GOT3 (cell line): ENCODE data around the gene WDR37.
"Not testable (repeated sequence)": the region's sequence is repeated elsewhere in the genome, so short reads cannot be mapped to it uniquely, and the experiment has no call there.

Source experiments
- DNase-seq: peaks from one replicate; lab custom pipeline; 2025; ENCODE audit warnings: mixed read lengths; lab: John Stamatoyannopoulos, UW

The WDR37 gene, protein sequence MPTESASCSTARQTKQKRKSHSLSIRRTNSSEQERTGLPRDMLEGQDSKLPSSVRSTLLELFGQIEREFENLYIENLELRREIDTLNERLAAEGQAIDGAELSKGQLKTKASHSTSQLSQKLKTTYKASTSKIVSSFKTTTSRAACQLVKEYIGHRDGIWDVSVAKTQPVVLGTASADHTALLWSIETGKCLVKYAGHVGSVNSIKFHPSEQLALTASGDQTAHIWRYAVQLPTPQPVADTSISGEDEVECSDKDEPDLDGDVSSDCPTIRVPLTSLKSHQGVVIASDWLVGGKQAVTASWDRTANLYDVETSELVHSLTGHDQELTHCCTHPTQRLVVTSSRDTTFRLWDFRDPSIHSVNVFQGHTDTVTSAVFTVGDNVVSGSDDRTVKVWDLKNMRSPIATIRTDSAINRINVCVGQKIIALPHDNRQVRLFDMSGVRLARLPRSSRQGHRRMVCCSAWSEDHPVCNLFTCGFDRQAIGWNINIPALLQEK

DNA sequence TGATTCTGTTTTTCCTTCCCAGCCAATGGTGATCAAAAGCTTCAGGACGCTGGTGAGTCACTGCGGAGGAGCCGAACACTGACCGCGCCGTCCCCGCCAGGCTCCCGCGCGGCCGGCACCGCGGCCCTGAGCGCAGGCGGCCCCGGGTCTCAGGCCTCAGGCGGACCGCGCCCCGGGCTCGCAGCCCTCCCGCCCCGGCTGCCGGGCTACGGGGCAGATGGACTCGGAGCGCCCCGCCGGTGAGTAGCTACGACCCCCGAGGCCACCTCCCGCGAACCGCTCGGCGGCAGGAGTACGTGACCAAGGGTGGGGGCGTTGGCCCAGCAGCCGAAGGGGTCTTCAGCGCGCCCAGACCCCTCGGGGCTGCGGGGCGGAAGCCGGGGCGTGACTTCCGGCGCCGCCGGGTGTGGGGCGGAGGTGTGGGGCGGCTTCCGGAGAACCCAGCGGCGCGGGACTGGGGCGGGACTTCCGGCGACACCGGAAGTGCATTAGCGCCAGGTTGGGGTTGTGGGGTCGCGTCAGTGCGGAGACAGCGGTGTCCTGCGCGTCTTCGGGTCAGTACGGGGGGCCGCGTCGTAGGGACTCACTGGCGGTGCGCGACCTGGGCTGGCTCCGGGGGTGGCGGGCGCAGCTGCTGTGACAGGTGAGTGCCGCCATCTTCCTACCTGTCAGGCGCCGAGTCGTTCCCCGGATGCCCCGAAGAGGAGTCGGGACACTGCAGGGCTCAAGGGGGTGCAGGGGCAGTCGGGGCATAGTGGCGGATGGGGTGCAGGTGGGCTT is at the start of gene WDR37:
TSS of gene WDR37 (plus strand) at position 60 of the 780 bp plus-strand sequence. CDS start 15,771 bp downstream, outside the sequence.
- DNase-seq, result peak; percentile 59

DNA sequence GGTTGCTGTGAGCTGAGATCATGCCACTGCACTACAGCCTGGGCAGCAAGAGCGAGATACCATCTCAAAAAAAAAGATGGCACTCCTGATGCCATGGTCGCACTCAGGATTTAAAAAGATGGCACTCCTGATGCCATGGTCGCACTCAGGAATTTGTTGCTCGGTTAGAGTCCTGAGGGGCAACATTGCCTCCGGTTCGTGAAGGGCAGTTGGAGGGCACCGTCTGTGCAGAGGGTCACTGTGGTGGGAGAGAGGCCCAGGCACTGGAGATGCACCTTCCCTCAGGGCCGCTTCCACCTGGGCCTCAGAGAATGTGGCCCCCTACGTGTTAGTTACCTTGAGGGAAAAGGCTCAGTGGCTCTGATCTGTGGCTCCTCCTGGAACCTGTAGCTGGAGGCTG is 49.6 kb upstream of the WDR37 start:
- no peak for DNase-seq

DNA sequence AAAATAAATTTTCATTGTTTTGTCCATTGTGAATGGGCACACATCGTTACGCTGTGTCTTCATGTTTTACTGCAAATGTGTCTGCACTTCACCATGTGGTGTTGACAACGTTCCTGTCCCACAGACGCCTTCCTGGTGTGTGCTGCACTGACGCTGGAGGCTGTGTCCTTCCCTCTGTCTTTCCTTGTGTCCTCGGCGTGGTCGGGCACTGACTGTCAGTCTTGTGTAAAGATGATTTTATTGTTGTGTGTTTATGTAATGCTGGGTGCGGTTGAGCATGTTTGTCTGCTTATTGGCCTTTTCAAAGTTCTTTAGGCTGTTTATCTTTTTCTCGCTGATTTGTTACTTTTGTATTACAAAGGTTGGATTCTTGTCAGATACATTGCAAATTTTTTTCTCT is 48.6 kb upstream of the WDR37 start:
- no peak for DNase-seq

DNA sequence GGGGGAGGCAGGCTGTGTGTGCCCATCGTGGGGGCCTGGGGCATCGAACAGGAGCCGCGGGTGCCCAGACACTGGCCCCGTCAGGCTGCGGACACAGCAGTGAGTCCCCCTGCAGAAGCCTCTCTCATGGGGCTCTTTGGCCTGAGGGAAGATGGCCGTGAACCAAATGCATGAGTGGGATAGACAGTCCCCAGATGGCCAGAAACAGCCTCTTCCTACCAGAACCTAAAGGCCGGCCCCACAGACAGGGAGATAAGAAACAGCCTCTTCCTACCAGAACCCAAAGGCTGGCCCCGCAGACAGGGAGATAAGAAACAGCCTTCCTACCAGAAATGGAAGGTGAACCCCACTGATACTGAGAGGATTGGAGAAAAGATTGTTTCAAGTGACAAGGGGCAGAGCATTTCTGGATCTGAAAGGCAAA is 47.1 kb upstream of the WDR37 start:
- no peak for DNase-seq

DNA sequence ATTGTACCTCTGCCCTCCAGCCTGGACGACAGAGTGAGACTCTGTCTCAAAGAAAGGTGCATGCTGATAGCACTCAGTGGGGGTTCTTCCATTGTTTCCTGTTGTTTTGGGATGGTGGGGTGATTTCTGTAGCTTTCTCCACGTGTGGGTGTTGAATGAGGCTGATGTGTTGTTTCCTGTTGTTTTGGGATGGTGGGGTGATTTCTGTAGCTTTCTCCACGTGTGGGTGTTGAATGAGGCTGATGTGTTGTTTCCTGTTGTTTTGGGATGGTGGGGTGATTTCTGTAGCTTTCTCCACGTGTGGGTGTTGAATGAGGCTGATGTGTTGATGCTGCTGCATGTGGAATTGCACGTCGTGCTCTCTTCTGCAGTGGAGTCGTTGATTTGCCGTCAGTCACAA is 46.2 kb upstream of the WDR37 start:
- not testable (repeated sequence) for DNase-seq

DNA sequence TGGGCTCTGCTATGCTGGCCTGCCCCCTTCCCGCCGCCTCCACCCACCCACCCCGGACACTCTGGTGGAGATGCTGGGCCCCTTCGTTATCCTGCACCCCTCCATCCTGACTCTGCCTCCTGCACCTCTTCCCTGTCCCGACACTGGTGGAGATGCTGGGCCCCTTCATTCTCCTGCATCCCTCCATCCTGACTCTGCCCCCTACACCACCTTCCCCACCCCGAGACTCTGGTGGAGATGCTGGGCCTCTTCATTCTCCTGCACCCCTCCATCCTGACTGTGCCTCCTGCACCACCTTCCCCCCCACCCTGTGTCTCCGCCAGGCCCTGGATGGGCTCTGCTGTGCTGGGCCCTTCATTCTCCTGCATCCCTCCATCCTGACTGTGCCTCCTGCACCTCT is 45.5 kb upstream of the WDR37 start:
- no peak for DNase-seq

DNA sequence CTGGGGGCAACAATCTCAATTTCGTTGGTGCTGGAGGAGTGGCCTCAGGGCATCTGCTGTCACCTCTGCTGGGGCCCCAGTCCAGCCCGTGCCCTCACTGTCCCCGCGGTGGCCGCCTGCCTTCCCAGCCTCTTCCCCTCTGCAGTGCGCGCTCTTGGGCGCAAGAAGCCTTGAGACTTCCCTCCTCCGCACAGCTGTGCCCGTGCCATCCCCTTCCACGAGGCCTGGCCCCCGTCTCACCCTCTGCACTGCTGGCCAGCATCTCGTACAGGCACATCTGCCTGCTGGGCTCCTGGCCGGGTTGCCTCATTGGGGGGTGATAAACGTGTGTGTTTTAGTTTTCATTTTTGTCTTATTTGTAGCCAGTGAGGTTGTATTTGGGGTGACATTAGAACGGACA is 44.5 kb upstream of the WDR37 start:
- no peak for DNase-seq

DNA sequence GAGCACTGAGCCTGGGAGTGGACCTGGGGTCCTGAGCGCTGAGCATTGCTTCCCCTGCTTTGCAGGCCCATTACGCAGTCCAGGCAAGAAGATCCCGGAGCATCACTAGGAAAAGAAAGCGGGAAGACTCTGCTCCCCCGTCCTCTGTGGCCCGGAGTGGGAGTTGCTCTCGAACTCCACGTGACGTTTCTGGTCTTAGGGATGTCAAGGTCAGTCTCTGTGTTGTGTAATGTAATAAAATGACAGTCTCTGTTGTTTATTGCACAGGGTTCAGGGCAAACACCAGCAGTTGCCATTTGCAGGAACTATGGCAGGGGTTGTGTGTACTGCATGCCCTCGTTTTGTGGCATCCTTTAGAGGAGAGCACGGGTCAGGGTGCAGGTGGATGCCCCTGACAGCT is 40.5 kb upstream of the WDR37 start:
- no peak for DNase-seq

DNA sequence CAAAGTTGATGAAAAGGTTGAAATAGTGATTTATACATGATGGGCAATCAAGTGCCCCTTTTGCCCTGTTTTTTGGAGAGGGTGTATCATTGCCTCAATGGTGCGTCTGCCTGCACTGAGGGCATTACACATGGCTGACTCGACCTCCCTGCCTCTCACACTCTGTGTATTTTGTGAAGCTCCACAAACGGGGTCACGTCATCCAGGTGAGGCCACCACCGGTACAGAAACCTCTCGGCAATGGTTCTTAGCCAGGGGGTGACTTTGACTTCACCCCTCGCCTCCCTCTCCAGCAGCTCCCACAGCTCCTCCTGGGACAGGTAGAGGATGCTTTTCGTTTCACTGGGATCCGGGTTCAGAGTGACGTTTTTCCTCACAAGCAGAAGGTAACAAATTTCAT is 36.8 kb upstream of the WDR37 start:
- no peak for DNase-seq

DNA sequence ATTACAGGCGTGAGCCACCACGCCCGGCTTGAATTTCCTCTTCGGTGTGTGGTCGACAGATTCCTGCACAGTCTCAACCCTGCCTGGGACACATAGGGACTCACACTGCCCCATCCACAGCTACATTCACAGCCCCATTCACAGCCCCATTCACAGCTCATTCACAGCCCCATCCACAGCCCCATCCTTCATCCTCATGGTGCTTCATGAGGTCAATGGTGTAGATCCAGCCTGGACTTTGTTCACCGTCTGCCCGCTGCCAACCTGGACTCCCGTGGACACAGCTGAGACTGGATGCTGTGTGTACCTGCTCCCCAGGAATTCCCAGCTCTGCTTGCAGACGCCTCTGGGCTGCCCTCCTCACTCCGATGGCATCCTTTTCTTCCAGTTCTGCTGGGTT is 35.7 kb upstream of the WDR37 start:
- no peak for DNase-seq

DNA sequence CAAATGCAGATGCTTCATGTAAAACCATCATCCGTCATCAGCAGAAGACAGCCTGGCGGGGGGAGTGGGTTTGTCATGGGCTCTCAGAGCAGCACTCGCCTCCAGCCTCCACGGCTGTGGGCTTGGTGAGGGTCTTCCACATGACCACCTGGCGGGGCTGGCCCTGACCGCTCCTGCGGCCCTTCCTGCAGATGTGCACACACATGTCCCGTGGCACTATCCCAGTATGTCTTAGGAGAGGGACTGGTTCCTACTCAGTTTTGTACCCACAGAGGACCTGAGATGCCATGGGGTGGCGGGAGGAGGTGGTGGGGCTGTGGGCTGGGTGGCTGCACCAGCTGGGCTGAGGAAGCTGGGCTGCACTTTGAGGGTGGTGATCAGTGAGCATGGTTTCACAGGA is 35.2 kb upstream of the WDR37 start:
- no peak for DNase-seq

DNA sequence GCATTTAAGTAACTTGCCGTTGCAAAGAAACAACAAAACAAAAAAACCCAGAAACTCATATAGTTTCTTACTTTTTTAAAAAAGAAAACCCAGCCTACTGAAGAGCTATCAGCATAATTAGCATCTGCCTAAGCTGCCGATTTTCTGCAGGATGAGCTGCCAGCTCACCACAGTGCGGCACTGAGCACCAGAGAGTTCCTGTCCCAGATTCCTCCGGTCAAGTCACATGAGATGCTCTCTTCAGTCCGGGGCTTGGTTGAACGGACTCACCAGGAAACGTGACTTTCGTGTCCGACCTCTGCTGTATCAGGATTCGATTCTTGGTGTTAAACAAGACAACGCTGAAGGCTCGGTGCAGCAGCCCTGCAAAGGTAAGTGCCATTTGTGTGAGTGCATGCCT is 33.8 kb upstream of the WDR37 start:
- DNase-seq, result no peak

DNA sequence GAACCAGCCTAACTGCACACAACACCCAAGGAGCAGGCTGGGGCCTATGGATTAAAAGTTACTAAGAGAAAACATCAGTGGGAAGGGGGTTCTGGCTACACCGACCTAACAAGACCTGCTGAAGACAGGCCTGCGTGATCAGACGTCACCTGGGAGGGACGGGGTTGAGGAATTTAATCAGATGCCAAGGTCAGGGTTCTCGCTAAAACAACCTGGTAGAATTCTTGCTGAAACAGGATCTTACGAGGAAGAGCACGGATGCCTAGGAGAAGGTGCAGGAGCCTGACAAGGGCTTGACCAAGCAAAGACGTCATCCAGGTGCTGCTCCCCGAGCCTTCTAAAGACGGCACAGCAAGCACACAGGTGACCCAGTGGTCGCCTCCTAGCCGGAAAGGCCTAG is 32.1 kb upstream of the WDR37 start:
- DNase-seq, result no peak

DNA sequence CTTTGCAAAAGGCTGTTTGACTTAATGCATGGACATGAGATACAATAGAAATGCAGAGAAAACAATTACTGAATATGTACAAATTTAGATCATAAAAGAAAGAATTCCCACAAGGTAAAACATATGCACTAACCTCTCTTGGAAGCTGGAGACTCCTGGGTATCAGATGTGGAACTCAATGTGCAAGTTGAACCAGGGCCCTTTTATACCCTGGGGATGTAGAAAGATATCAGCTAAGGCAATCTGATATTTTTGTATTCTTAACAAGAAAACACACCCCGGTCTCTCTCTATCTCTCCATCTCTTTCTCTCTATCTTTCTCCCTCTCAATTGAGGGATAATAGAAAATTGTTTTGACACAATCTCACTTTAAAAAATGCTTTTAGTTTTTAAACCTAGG is 30.5 kb upstream of the WDR37 start, which contains the start of gene IDI2:
TSS of gene IDI2 (minus strand) at position 177 of the 400 bp plus-strand sequence. CDS start 1,136 bp downstream, outside the sequence.
- no peak for DNase-seq

DNA sequence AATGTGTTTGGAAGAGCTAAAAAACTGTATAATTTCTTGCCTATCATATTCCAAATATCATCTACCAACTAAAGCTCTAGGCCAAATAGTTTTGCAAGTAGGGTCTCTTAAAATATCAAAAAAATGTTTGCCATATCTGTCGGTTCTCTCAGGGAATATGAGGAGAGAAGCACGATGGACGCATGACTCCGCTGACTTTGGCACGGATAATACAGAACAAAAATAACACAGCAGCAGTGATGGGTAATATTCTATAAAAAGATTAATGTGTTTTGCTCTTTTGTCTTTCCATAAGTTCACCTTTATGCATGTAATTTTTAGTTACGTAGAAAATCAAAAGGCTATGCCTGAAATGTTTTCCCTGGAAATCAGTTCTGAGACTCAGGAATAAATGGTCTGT is 29.6 kb upstream of the WDR37 start:
- DNase-seq, result no peak

DNA sequence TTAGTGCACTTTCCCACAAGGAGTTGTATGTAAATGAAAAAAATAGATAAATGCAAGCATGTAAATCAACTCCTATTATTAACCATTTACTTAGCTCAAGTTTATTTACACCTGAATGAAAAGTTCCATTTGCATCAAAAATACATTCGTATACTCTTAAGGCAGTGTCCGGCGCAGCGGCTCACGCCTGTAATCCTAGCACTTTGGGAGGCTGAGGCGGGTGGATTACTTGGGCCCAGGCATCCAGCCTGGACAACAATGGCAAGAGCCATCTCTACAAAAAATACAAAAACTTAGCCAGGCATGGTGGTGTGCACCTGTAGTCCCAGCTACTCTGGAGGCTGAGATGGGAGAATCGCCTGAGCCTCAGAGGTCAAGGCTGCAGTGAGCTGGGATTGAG is 26.3 kb upstream of the WDR37 start:
- DNase-seq, result no peak

DNA sequence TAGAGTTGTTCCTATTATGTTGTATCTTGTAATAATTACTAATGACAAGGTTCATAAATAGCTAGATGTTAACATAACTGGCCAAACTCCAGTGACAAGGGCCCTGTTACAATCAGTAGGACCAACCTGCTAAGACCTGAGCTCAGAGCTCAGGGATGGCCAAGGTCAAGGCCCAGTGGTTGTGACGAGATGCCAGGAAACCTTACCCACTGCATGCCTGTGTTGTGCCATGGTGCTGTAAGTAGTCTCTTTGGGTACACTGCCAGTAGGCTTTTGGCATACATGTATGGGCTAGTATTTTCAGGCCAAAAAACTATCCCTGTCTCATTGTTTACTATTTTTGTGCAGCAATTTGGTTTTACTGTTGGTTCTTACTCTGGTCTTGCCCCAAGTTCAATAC is 22.6 kb upstream of the WDR37 start:
- DNase-seq, result no peak

DNA sequence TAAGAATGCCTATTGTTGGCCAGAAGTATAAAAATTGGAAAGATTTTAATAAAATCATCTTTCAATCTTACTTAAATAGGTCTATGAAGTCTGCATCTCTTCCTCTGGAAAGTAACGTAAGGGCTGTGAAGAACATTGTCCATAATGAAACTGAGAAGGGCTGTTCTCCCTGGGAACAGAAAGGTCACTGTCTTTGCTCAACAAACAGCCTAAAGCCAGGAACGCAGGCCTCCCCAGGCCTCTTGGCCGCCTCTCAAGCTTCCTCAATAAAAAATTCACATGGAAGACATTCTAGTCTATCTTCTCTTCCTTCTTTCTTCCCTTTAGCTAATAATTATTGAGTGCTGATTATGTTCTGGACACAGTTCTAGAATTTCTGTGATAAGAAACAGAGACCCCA is 21.4 kb upstream of the WDR37 start:
- no peak for DNase-seq

DNA sequence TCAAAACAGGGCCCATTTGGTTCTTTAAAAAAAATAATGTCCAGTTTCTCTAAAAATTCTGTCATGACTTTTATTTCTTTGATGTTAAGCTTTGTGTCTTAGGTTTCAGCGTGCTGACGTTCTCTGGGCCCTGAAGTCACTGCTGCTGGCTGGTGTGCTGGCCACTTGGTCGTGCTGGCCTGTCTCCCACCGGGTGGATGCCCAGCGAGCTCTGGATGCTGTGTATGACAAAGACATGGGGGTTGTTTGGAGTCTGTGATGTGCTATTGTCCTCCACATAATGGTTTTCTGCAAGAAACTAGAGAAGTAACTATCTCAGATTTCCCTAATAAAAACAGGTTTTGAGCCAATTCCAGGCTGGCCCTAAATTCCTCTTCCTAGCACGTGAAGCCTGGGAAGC is 21.0 kb upstream of the WDR37 start:
- no peak for DNase-seq

DNA sequence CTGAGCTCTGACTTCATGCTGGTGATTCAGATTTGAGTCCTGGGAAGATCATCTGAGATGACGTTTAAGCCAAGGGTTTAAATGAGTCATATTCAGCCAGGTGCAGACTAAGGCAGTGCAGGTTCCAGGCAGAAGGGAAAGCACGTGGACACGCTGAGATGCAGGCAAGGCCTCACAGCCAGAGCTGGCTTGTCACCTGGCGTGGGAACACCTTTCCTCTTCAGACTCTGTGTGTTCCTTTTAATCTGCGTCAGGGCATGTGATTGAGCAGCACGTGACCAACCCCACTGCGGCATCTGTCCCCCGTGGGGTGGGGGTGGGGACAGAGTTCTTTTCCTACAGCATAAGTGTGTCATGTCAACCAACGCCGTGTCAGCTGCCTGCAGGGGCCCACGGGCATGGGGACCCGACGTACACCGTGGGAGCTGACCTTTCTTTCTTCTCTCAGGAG is 19.8 kb upstream of the WDR37 start:
- DNase-seq, result no peak

DNA sequence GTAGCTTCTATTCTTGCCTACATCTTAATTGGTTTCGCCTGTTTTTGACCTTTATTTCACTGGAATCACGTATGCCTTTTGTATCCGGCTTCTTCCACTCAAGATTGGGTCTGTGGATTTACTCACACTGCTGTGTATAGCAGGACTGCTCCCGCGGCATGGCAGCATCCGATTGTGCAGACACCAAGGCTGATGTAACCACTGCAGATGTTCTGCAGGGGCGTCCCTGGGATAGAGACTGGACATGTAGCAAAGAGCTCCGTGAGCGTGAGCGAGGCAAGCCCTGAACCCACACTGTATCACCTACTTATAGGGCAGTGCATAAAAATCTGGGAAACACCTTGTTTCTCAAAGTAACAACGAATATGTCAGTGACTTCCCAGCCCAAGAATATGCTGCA is 19.1 kb upstream of the WDR37 start:
- DNase-seq, result no peak

DNA sequence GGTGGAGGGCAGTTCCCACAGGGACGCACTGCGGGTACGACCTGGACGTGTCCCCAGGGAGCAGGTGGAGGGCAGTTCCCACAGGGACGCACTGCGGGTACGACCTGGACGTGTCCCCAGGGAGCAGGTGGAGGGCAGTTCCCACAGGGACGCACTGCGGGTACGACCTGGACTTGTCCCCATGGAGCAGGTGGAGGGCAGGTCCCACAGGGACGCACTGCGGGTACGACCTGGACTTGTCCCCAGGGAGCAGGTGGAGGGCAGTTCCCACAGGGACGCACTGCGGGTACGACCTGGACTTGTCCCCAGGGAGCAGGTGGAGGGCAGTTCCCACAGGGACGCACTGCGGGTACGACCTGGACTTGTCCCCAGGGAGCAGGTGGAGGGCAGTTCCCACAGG is 17.4 kb upstream of the WDR37 start:
- DNase-seq, result not testable (repeated sequence)

DNA sequence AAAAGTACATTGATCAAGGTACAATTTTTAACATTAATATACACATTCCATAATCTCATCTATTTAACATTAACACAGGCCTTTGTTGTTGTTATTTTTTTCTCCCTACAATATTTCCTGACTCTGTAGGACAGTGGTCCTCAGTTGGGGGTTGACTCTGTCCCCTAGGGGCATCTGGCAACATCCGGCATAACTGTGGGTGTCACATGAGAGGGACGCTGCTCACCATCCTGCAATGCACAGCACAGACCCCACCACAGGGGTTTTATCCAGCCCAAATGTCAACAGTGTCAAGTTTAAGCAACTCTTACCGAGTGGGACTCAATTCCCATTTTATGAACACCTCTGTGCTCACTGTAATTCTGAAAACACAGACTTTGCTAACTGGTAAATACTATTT is 16.1 kb upstream of the WDR37 start:
- no peak for DNase-seq
